K562 (cell line): ENCODE results near the gene CDCP1. TPM values are rescaled to one million over a fixed set of nuclear protein-coding genes. Genes with fewer than 3 reads are reported as not detected.

Source experiments
- ATAC-seq: fragments of 200-7000 bp; cut with Tn5 transposase; 3 replicates; pipeline ENCODE4 v1.9.1; 2020; ENCODE audit warnings: moderate library complexity
- BruUV-seq: library from RNA; stranded (reverse); fragments of 400-500 nt; replicated peaks from 2 replicates; lab custom pipeline; 2021; lab: Mats Ljungman, UMichigan
- CTCF ChIA-PET: fragments of 300-600 bp; formaldehyde crosslinking; extraction: SDS; loops from one replicate; lab custom pipeline; 2021; ENCODE audit warnings: low intra/inter-chr PET ratio; lab: Yijun Ruan, JAX
- POLR2A ChIA-PET: fragments of 300-600, 350-650 bp; sonication (Branson Sonifier 250); formaldehyde crosslinking; extraction: SDS; loops from one replicate; lab custom pipeline; 2021; ENCODE audit warnings: antibody characterized with exemption, inconsistent platforms; lab: Yijun Ruan, JAX
- DNase-seq, 4 experiments: peaks; one replicate each; pipeline versions ENCODE4 v3.0.0 to v3.0.0-alpha.2; 2011 to 2018; ENCODE audit warnings: low spot score in 3 of 4, mixed read lengths in 3 of 4; ENCODE audit errors: extremely low read depth in 1 of 4
- FAIRE-seq: peaks from 2 replicates; lab custom pipeline; 2011; peaks lifted over from hg19 to GRCh38; lab: Jason Lieb, UNC
- H2AFZ ChIP-seq: 2 replicates; pipeline ENCODE4 v1.6.0; 2011; ENCODE audit warnings: low read depth, low read length, control low read depth, inconsistent platforms
- H3K27ac ChIP-seq: fragments of 200-600 bp; 3 replicates; pipeline ENCODE4 v1.8.0; 2011; ENCODE audit warnings: low read depth, mild to moderate bottlenecking, control low read depth, inconsistent platforms, low read length, moderate library complexity, mixed read lengths; ENCODE audit errors: extremely low read depth
- H3K27me3 ChIP-seq, 2 experiments: fragments of 300-600 bp in 1 of 2; 2 replicates in 1 of 2; 3 replicates in 1 of 2; pipeline versions ENCODE4 v1.6.0 to v1.8.0; 2011; ENCODE audit warnings: inconsistent platforms in 2 of 2, low read length in 2 of 2, mild to moderate bottlenecking in 1 of 2, mixed read lengths in 1 of 2, moderate library complexity in 1 of 2; ENCODE audit not compliant: control insufficient read depth in 2 of 2, insufficient read depth in 2 of 2
- H3K36me3 ChIP-seq: fragments of 300-600 bp; 3 replicates; pipeline ENCODE4 v1.8.0; 2011; ENCODE audit warnings: mild to moderate bottlenecking, low read length, inconsistent platforms; ENCODE audit not compliant: control insufficient read depth, insufficient read depth
- H3K4me1 ChIP-seq, 2 experiments: fragments of 200-600 bp in 1 of 2; replicated peaks in 1 of 2; 2 replicates in 1 of 2; 3 replicates in 1 of 2; pipeline versions ENCODE4 v1.5.1 to v1.8.0; 2011; ENCODE audit warnings: inconsistent platforms in 2 of 2, low read length in 2 of 2, mild to moderate bottlenecking in 1 of 2, mixed read lengths in 1 of 2, moderate library complexity in 1 of 2; ENCODE audit not compliant: control insufficient read depth in 2 of 2, insufficient read depth in 2 of 2
- H3K4me2 ChIP-seq: 2 replicates; pipeline ENCODE4 v1.6.1; 2011; ENCODE audit warnings: low read length, control low read depth, inconsistent platforms, mixed read lengths; ENCODE audit not compliant: insufficient read depth
- H3K4me3 ChIP-seq: fragments of 200-600 bp; sonication (generic), shearing (Covaris generic); 2 replicates; pipeline ENCODE4 v1.5.1; 2016; ENCODE audit warnings: control low read depth, inconsistent platforms
- H3K79me2 ChIP-seq: fragments of 200-600 bp; 3 replicates; pipeline ENCODE4 v1.8.0; 2011; ENCODE audit warnings: low read length, inconsistent platforms; ENCODE audit not compliant: control insufficient read depth, insufficient read depth
- H3K9ac ChIP-seq, 2 experiments: 2 replicates each; pipeline versions ENCODE4 v1.6.0 to v1.6.1; 2011; ENCODE audit warnings: low read depth in 2 of 2, low read length in 2 of 2, control low read depth in 1 of 2, inconsistent platforms in 1 of 2, mild to moderate bottlenecking in 1 of 2, mixed read lengths in 1 of 2; ENCODE audit not compliant: insufficient read depth in 1 of 2
- H3K9me1 ChIP-seq: one replicate; pipeline ENCODE4 v1.6.0; 2011; ENCODE audit warnings: inconsistent platforms, mild to moderate bottlenecking, low read length, moderate library complexity; ENCODE audit not compliant: control insufficient read depth, insufficient read depth
- H3K9me3 ChIP-seq: replicated peaks from 2 replicates; pipeline ENCODE4 v1.5.1; 2011; ENCODE audit warnings: low read depth, low read length, inconsistent platforms; ENCODE audit not compliant: control insufficient read depth, insufficient read depth
- H4K20me1 ChIP-seq: replicated peaks from 2 replicates; pipeline ENCODE4 v1.6.1; 2011; ENCODE audit warnings: low read length, inconsistent platforms, mixed read lengths; ENCODE audit not compliant: control insufficient read depth, insufficient read depth
- CBX3 ChIP-seq, 2 experiments: IDR thresholded peaks; 1 replicate in 1 of 2; 2 replicates in 1 of 2; pipeline ENCODE4 v1.6.1; 2012; ENCODE audit warnings: inconsistent platforms in 2 of 2, low read length in 2 of 2, borderline replicate concordance in 1 of 2, control low read depth in 1 of 2
- GTF2E2 ChIP-seq: fragments of 200-800 bp; sonication (Bioruptor generic); IDR thresholded peaks from 2 replicates; pipeline ENCODE4 v1.6.1; 2016; ENCODE audit warnings: missing genetic modification characterization, missing compliant biosample characterization
- MEIS2 ChIP-seq: fragments of 450-650 bp; IDR thresholded peaks from 2 replicates; pipeline ENCODE4 v1.6.1; 2014; ENCODE audit warnings: mild to moderate bottlenecking; ENCODE audit not compliant: partially characterized antibody
- NR4A1 ChIP-seq, 2 experiments: fragments of 250-450 bp in 1 of 2; fragments of 450-650 bp in 1 of 2; sonication (Bioruptor Pico) in 1 of 2; IDR thresholded peaks; 2 replicates each; pipeline versions ENCODE4 v1.4.0 to v1.6.1; 2016 to 2020; ENCODE audit warnings: mild to moderate bottlenecking in 2 of 2, missing compliant biosample characterization in 1 of 2, missing genetic modification characterization in 1 of 2, moderate library complexity in 1 of 2
- PBX2 ChIP-seq, 2 experiments: IDR thresholded peaks in 1 of 2; conservative IDR thresholded peaks in 1 of 2; 2 replicates each; pipeline ENCODE4 v1.6.1; 2016; ENCODE audit warnings: low read depth in 2 of 2, mild to moderate bottlenecking in 1 of 2, missing compliant biosample characterization in 1 of 2, missing genetic modification characterization in 1 of 2, moderate library complexity in 1 of 2
- PKNOX1 ChIP-seq: fragments of 450-650 bp; IDR thresholded peaks from 2 replicates; pipeline ENCODE4 v1.6.1; 2016
- PTRF ChIP-seq: fragments of 450-650 bp; IDR thresholded peaks from 2 replicates; pipeline ENCODE4 v1.6.1; 2016; ENCODE audit warnings: mild to moderate bottlenecking, missing genetic modification characterization, missing compliant biosample characterization
- SMAD4 ChIP-seq: fragments of 250-450 bp; sonication (Bioruptor Pico); conservative IDR thresholded peaks from 2 replicates; pipeline ENCODE4 v1.8.0; 2021; ENCODE audit warnings: inconsistent platforms, mild to moderate bottlenecking, moderate library complexity
- TCF3 ChIP-seq: sonication (generic); formaldehyde crosslinking; IDR thresholded peaks from 2 replicates; pipeline ENCODE4 v1.4.0; 2020; ENCODE audit warnings: mild to moderate bottlenecking, missing genetic modification reagents
- THRAP3 ChIP-seq: fragments of 450-650 bp; IDR thresholded peaks from 2 replicates; pipeline ENCODE4 v1.6.1; 2016; ENCODE audit warnings: mild to moderate bottlenecking, inconsistent platforms, borderline replicate concordance
- ZNF384 ChIP-seq: IDR thresholded peaks from 2 replicates; pipeline ENCODE4 v1.6.1; 2012; ENCODE audit warnings: low read depth, low read length, improper control_type of control experiment
- ZNF592 ChIP-seq: fragments of 450-650 bp; IDR thresholded peaks from 2 replicates; pipeline ENCODE4 v1.6.1; 2017; ENCODE audit warnings: antibody characterized with exemption, mild to moderate bottlenecking
- WGBS: fragments of 100-300 bp; shearing (Covaris generic); methylation state at CpG from one replicate; pipeline ENCODE4 v1.1.6; 2016; ENCODE audit warnings: low coverage, mixed read lengths; ENCODE audit not compliant: insufficient coverage; ENCODE audit errors: missing lambda C conversion rate; 5-methylcytosine and 5-hydroxymethylcytosine counted together
- in situ Hi-C: fragments of 300-500 bp; cut with MboI; formaldehyde crosslinking; loops from 4 replicates; pipeline ENCODE4 v1.15.0; 2018; ENCODE audit warnings: inconsistent platforms, mixed read lengths
- intact Hi-C: fragments of 100-400 bp; cut with micrococcal nuclease; formaldehyde crosslinking; loops from 2 replicates; pipeline ENCODE4 v1.14.2; 2022
- polyA plus RNA-seq, 8 experiments: library from polyadenylated mRNA; depleted of rRNA in 4 of 8; stranded (reverse) in 5 of 8; unstranded in 3 of 8; fragments of >200 nt; fragmentation: Nextera tagmentation in 2 of 8; fragmentation: Illumina TruSeq in 1 of 8; extraction: Ambion mirVana in 2 of 8; extraction: Trizol in 1 of 8; gene quantifications; 2 replicates each; pipeline versions ENCODE4 v1.2.1 to v1.2.3, GENCODE V29; 2011 to 2014; ENCODE audit warnings: inconsistent platforms in 1 of 8, missing spikeins in 1 of 8
- total RNA-seq, 7 experiments: library from RNA; depleted of rRNA in 6 of 7; stranded (reverse); fragments of >200 nt in 6 of 7; fragmentation: Illumina TruSeq in 2 of 7; extraction: Trizol in 2 of 7; gene quantifications; 2 replicates each; pipeline versions ENCODE4 v1.2.1 to v1.2.3, GENCODE V29; 2011 to 2021; ENCODE audit warnings: low replicate concordance in 1 of 7

The CDCP1 gene
- total and polyA plus RNA-seq, 9 of the 15 experiments (the other 6 are each of a cell fraction or from before 2014, with no cell fraction given): 3.9 to 16.4 (median 5.2) TPM

- Histone ChIP-seq H3K4me1 (peaks cover 17 to 52% of the 10 kb centered on the region in 2 experiments), H3K9ac (no peak overlapping the region), H3K36me3 (peaks cover 8% of the 10 kb centered on the region; the same call in 2 of the 3 replicates), H3K27ac (no peak overlapping the region), H3K27me3 (no peaks in the 10 kb centered on the region), H3K4me3 (no peak overlapping the region), H3K9me1 (no peaks in the 10 kb centered on the region), H3K79me2 (no peaks in the 10 kb centered on the region; the same call in 2 of the 3 replicates), H3K4me2 (no peak overlapping the region), H3K9me3 (no peaks in the 10 kb centered on the region), H4K20me1 (no peaks in the 10 kb centered on the region), H2AFZ (peak overlapping the region; percentile 2; the same call in 1 of the 2 replicates)
- FAIRE-seq: no peak
- no peak for ATAC-seq
- 21% methylated on average over 6 of the region's 6 CpGs for WGBS
- POLR2A ChIA-PET: interaction anchor here (0.7 to 1.8 kb wide), 8 partner anchors 9 to 57 kb away, joined by 3 to 8 read pairs (median 4); no protein-coding TSS in a partner anchor
- CTCF ChIA-PET: no interaction called here
- in situ Hi-C loops (no loop called here), intact Hi-C loops (no loop called here)
- BruUV-seq: no TSS peak
- DNase-seq: no peak
- TF ChIP-seq NR4A1 (CRISPR knock-in tag; IDR thresholded peaks at IDR 0.05) (no peak), NR4A1 (tag; IDR thresholded peaks at IDR 0.05) (no peak), GTF2E2 (tag) (0 out of 2 replicates have a peak, but pooled peaks have one; percentile 21), ZNF384 (peak; percentile 91), PTRF (0 out of 2 replicates have a peak, but pooled peaks have one; percentile 1), ZNF592 (0 out of 2 replicates have a peak, but pooled peaks have one; percentile 31), PBX2 (CRISPR knock-in tag; IDR thresholded peaks at IDR 0.05; ENCODE audit: low read depth) (no peak), PBX2 (tag; conservative IDR thresholded peaks at IDR 0.05; ENCODE audit: low read depth) (peak; percentile 73), PKNOX1 (0 out of 2 replicates have a peak, but pooled peaks have one; percentile 9), TCF3 (CRISPR knock-in tag) (no peak), SMAD4 (CRISPR knock-in tag) (peak; percentile 37; the same call in 1 of the 2 replicates), THRAP3 (no peak), CBX3 (IDR thresholded peaks at IDR 0.05; ENCODE audit: borderline replicate concordance in 1 of 2, low read length in 2 of 2) (no peak), MEIS2 (peak; percentile 54)
Measured at GRCh38 chr3:45097296-45097883, 48.8 kb downstream of the CDCP1 start.
